Measurements from ENCODE around the gene SGPP2. TPM values are rescaled to one million over a fixed set of nuclear protein-coding genes. Genes with fewer than 3 reads are reported as not detected.

The SGPP2 gene
- total RNA-seq, 1 donor from 2014 or later: 2.3 TPM

DNA sequence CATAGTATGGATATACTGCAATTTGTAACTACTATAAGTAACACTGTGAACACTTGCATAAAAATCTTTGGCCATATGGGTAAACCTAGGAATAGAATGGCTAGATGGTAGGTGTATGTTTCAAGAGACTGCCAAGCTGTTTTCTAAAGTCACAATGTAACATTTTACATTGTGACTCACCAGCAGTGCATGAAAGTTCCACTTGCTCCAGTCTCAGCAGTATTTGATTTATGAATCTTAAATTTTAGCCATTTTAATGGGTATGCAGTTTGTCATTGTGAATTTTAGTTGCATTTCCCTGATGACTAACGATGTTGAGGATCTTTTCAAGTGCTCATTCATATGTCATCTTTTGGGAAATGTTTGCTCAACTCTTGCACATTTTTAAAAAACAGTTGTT is 145.5 kb downstream of the SGPP2 start:
- intact Hi-C loops (cut with micrococcal nuclease): no loop called here
- Histone ChIP-seq H3K27ac (replicated peaks) (no peak overlapping the region), H3K4me1 (peaks cover 53% of the 10 kb centered on the region), H3K9me3 (replicated peaks) (no peaks in the 10 kb centered on the region), H3K36me3 (peaks cover 21% of the 10 kb centered on the region), H3K4me3 (no peak overlapping the region), H3K27me3 (ENCODE audit: low read depth) (no peaks in the 10 kb centered on the region)
- no peak for DNase-seq
- TF ChIP-seq, protein P1, sequence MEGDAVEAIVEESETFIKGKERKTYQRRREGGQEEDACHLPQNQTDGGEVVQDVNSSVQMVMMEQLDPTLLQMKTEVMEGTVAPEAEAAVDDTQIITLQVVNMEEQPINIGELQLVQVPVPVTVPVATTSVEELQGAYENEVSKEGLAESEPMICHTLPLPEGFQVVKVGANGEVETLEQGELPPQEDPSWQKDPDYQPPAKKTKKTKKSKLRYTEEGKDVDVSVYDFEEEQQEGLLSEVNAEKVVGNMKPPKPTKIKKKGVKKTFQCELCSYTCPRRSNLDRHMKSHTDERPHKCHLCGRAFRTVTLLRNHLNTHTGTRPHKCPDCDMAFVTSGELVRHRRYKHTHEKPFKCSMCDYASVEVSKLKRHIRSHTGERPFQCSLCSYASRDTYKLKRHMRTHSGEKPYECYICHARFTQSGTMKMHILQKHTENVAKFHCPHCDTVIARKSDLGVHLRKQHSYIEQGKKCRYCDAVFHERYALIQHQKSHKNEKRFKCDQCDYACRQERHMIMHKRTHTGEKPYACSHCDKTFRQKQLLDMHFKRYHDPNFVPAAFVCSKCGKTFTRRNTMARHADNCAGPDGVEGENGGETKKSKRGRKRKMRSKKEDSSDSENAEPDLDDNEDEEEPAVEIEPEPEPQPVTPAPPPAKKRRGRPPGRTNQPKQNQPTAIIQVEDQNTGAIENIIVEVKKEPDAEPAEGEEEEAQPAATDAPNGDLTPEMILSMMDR (IDR thresholded peaks at IDR 0.05; ENCODE audit: borderline replicate concordance): no peak

DNA sequence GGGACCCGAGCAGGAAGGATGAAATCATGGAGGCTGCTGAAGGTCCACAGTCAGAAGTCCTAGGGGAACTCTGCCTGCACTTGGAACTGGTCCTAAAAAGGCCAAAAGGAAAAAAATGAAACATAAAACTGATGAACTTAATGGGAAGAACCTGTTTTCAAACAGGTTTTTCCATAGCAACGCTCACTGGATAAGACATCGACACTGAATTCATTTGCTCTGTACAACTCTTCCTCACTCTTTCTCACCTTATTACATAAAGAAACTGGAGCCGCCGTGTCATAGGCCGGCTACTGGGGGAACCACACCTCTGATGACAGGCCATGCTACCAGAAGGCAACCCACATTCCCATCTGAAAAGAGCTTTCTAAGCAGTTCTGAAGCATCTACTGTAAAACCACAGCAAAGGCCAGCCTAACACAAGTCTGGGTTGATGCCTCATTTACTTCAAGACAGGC is 147.9 kb downstream of the SGPP2 start:
- Histone ChIP-seq H3K27ac (replicated peaks) (peak overlapping the region; percentile 81), H3K4me3 (no peak overlapping the region), H3K9me3 (replicated peaks) (no peaks in the 10 kb centered on the region), H3K4me1 (peaks cover 43% of the 10 kb centered on the region), H3K27me3 (ENCODE audit: low read depth) (no peaks in the 10 kb centered on the region), H3K36me3 (peaks cover 15% of the 10 kb centered on the region)
- DNase-seq: no peak
- TF ChIP-seq, protein P1 (IDR thresholded peaks at IDR 0.05; ENCODE audit: borderline replicate concordance): no peak
- intact Hi-C loops (cut with micrococcal nuclease): no loop called here

DNA sequence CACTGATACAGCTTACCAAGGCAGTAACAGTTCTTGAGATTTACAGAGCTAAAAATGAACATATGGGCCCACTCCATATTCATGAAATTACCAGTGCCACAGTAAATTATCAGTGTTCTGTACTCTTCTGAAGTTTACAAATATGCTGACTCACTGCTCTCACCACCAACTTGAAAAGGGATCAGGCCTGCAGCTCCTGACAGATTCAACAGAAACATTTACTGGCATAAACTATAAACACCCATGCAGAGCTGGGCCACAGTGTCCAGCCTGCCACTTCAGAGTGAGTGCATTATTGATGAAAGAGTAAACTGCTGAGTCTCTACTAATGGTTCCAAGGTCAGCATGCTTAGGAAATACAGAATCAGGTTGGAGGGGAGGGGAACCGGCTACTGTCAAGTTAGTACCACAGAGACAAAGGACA is 148.4 kb downstream of the SGPP2 start:
- no peak overlapping the region for H3K4me3 ChIP-seq
- H3K36me3 ChIP-seq: peaks cover 15% of the 10 kb centered on the region
- H3K9me3 ChIP-seq (replicated peaks): no peaks in the 10 kb centered on the region
- peaks cover 47% of the 10 kb centered on the region for H3K4me1 ChIP-seq
- DNase-seq: no peak
- no peaks in the 10 kb centered on the region for H3K27me3 ChIP-seq (ENCODE audit: low read depth)
- H3K27ac ChIP-seq (replicated peaks): peak overlapping the region; percentile 81
- TF ChIP-seq, protein P1 (IDR thresholded peaks at IDR 0.05; ENCODE audit: borderline replicate concordance): no peak
- intact Hi-C loops (cut with micrococcal nuclease): no loop called here

DNA sequence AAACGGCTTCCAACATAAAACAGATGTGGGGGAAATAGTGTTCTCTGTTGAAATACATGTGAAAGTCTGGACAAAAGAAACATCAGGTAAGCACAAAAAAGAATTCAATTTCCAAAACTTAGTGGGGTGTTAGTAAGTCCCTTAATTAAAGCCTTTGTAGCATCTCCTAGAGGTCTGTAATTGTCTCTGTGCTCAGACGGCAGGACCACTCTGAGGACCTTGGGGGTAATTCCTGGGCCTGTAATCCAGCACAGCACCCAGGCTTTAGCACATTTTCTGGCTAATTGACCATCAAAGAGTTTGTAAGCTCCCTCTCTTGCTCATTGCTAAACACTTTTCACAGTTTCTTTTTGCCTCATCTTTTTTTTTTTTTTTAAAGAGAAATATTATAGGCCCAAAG is 151.3 kb downstream of the SGPP2 start:
- no peak overlapping the region for H3K4me3 ChIP-seq
- H3K9me3 ChIP-seq (replicated peaks): no peaks in the 10 kb centered on the region
- peaks cover 17% of the 10 kb centered on the region for H3K36me3 ChIP-seq
- no peak overlapping the region for H3K27ac ChIP-seq (replicated peaks)
- TF ChIP-seq, protein P1 (IDR thresholded peaks at IDR 0.05; ENCODE audit: borderline replicate concordance): no peak
- intact Hi-C loops (cut with micrococcal nuclease): no loop called here
- H3K27me3 ChIP-seq (ENCODE audit: low read depth): no peaks in the 10 kb centered on the region
- no peak for DNase-seq
- peaks cover 36% of the 10 kb centered on the region for H3K4me1 ChIP-seq

DNA sequence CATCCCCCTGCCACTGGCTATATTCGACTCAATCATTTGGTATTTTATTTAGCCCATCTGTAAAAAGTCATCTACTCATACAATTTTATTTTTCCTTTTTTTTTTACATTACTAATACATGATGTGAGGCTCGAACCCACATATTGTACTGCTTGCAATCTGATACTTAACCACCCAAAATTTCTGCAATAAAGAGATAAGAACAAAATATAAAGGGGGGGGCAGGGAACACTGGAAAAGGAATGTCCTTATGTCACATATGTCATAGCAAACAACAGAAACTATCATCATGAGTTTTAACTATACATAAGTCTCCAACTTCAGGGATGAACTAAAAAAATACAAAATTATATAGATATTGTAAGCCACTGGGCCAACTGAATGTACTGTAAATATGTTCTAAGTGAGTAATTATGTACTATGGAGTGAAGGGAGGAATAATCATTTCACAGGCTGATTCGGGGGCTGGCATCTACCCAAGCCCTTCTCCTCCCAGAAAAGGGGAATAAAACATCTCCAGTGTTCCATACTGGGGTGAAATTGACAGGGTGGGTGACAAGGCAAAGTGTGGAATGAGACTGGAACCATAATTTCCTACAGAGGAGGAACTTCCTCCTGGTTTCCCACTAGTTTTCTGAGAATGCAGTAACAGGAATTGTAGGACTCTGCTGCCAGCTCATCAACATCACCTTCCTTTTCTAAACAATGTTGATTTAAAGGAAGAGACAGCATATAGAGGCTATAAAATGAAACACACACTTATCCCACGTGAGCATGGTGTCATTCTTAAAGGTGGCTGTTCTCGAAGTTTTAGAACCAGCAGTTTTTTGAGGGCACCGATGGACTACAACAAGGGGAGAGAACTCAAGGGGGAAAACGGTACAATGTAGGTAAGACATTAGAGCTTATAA is 152.1 kb downstream of the SGPP2 start:
- no peak for DNase-seq
- Histone ChIP-seq H3K36me3 (peaks cover 9% of the 10 kb centered on the region), H3K4me3 (no peak overlapping the region), H3K27ac (replicated peaks) (no peak overlapping the region), H3K4me1 (peaks cover 36% of the 10 kb centered on the region), H3K9me3 (replicated peaks) (no peaks in the 10 kb centered on the region), H3K27me3 (ENCODE audit: low read depth) (no peaks in the 10 kb centered on the region)
- intact Hi-C loops (cut with micrococcal nuclease): no loop called here
- TF ChIP-seq, protein P1 (IDR thresholded peaks at IDR 0.05; ENCODE audit: borderline replicate concordance): no peak
